Body of pancreas (tissue), 4 donors: ENCODE measurements around the gene BDP1. TPM values are rescaled to one million over a fixed set of nuclear protein-coding genes. Genes with fewer than 3 reads are reported as not detected.
"Not testable (repeated sequence)": the region's sequence is repeated elsewhere in the genome, so short reads cannot be mapped to it uniquely, and the experiment has no call there.

ENCODE experiments used
- ATAC-seq: fragments of 150-250 bp; one replicate; pipeline ENCODE4 v1.9.1; 2016
- DNase-seq, 4 donors: peaks; one replicate each; pipeline ENCODE4 v3.0.0-alpha.2; 2019
- H3K27ac ChIP-seq, 4 donors: fragments of 200-600 bp; sonication (generic); 1 replicate in 3 of 4; 2 replicates in 1 of 4; pipeline versions ENCODE4 v1.5.1 to v1.6.1; 2016 to 2019; ENCODE audit warnings: mild to moderate bottlenecking in 1 of 4, mixed read lengths in 1 of 4, moderate library complexity in 1 of 4
- H3K27me3 ChIP-seq, 2 donors: fragments of 200-600 bp; sonication (generic); one replicate each; pipeline ENCODE4 v1.6.0; 2016; ENCODE audit warnings: mild to moderate bottlenecking in 1 of 2
- H3K36me3 ChIP-seq, 2 donors: fragments of 200-600 bp; sonication (generic); replicated peaks in 1 of 2; 2 replicates each; pipeline ENCODE4 v1.5.1; 2016; ENCODE audit warnings: low read depth in 2 of 2; ENCODE audit not compliant: insufficient read depth in 1 of 2
- H3K4me1 ChIP-seq: fragments of 200-600 bp; sonication (generic); one replicate; pipeline ENCODE4 v1.6.0; 2016
- H3K4me3 ChIP-seq, 2 donors: fragments of 200-600 bp; sonication (generic); 1 replicate in 1 of 2; 2 replicates in 1 of 2; pipeline ENCODE4 v1.5.1; 2016 to 2019
- H3K9me3 ChIP-seq, 3 donors: fragments of 200-600 bp; sonication (generic); 1 replicate in 2 of 3; 2 replicates in 1 of 3; pipeline ENCODE4 v1.5.1; 2016
- POLR2A ChIP-seq, 3 donors: fragments of 450-650 bp; IDR thresholded peaks; one replicate each; pipeline ENCODE4 v1.6.1; 2016; ENCODE audit warnings: antibody characterized with exemption in 3 of 3, mild to moderate bottlenecking in 2 of 3
- WGBS, 2 donors: methylation state at CpG; one replicate each; pipeline ENCODE4 v1.1.5; 2017; 5-methylcytosine and 5-hydroxymethylcytosine counted together
- intact Hi-C: fragments of 100-400 bp; cut with DNase I; formaldehyde crosslinking; loops from one replicate; pipeline ENCODE4 v1.15.1; 2023
- total RNA-seq, 2 donors: library from RNA; depleted of rRNA; stranded (reverse); fragments of >200 nt; gene quantifications; one replicate each; pipeline ENCODE4 v1.1.0, GENCODE V29; 2016
- TF ChIP-seq, protein P1 (sequence below), 7 experiments: fragments of 450-650 bp in 4 of 7; fragments of 200-600 bp in 3 of 7; sonication (generic) in 3 of 7; IDR thresholded peaks; one replicate each; pipeline ENCODE4 v1.5.1; 2016 to 2019; ENCODE audit warnings: antibody characterized with exemption in 7 of 7

BDP1 gene
- total RNA-seq, 2 donors from 2014 or later: 21.0 to 27.4 TPM

DNA sequence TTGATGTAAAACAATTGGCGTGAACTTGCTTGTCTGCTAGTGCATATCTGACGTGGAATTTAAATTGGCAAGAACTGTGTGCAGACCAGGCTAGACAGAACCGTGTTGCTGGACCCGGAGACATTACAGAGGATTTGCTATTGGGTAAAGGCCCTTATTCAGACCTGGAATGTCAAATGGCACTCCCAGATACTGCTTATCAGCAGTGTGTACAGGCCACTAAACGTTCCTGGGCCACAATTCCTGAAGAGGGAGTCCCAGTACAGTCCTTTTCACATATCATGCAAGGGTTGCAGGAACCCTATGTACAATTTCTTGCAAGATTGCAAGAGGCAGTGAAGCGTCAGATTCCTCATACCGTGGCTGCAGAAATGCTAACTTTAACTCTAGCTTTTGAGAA is 118.1 kb downstream of the BDP1 start:
- no peaks in the 10 kb centered on the region for H3K36me3 ChIP-seq
- ATAC-seq: no peak
- no peak overlapping the region for H3K4me3 ChIP-seq

DNA sequence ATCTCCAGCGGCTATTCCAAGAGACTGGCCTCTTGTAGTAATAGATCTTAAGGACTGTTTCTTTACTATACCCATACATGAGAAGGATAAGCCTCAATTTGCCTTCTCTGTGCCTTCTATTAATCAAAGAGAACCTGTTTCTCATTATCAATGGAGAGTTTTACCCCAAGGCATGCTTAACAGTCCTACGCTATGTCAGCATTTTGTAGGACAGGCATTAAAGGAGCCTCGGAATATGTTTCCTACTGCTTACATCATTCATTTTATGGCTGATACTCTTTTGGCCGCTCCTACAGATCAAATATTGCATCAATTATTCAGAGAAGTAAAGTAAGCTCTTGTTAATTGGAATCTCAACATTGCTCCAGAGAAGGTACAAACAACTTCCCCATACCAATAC is 120.1 kb downstream of the BDP1 start:
- H3K4me1 ChIP-seq, H3K9me3 ChIP-seq, H3K4me3 ChIP-seq, H3K27ac ChIP-seq, H3K36me3 ChIP-seq, H3K27me3 ChIP-seq, intact Hi-C loops, ATAC-seq, DNase-seq: not testable (repeated sequence)
- WGBS, 2 donors: 93 to 97% methylated on average over 4 of the region's 4 CpGs

More for the DNA sequence above, 118.1 kb downstream of the BDP1 start:
- TF ChIP-seq POLR2A (IDR thresholded peaks at IDR 0.05): no peak
- TF ChIP-seq, protein P1, sequence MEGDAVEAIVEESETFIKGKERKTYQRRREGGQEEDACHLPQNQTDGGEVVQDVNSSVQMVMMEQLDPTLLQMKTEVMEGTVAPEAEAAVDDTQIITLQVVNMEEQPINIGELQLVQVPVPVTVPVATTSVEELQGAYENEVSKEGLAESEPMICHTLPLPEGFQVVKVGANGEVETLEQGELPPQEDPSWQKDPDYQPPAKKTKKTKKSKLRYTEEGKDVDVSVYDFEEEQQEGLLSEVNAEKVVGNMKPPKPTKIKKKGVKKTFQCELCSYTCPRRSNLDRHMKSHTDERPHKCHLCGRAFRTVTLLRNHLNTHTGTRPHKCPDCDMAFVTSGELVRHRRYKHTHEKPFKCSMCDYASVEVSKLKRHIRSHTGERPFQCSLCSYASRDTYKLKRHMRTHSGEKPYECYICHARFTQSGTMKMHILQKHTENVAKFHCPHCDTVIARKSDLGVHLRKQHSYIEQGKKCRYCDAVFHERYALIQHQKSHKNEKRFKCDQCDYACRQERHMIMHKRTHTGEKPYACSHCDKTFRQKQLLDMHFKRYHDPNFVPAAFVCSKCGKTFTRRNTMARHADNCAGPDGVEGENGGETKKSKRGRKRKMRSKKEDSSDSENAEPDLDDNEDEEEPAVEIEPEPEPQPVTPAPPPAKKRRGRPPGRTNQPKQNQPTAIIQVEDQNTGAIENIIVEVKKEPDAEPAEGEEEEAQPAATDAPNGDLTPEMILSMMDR (IDR thresholded peaks at IDR 0.05): no peak
- Histone ChIP-seq H3K4me1 (no peaks in the 10 kb centered on the region), H3K27me3 (no peaks in the 10 kb centered on the region), H3K9me3 (no peaks in the 10 kb centered on the region), H3K27ac (no peak overlapping the region)
- intact Hi-C loops: no loop called here
- DNase-seq: no peak
- WGBS, 2 donors: 72 to 80% methylated on average over 6 to 7 of the region's 7 CpGs

DNA sequence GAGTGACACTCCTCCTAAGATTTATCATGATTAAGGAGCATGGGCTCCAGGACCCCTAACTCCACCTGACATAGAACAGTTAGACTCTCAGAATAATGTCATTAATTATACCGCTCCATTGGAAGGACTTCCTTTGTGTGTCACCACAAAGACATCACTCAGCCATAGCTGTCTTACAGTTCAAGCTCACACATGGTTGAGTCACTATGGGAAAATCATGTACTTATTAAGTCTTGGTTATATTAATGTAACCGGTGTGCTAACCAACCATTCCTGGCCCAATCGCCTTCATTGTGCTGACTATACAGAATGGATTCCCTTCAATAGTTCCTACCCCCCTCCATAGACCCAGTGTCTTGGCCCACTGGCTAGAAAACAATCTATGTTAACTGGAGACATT is 120.8 kb downstream of the BDP1 start:
- Histone ChIP-seq H3K27ac (no peak overlapping the region), H3K9me3 (no peaks in the 10 kb centered on the region), H3K4me3 (no peak overlapping the region), H3K4me1 (no peaks in the 10 kb centered on the region), H3K27me3 (no peaks in the 10 kb centered on the region), H3K36me3 (no peaks in the 10 kb centered on the region)
- intact Hi-C loops: no loop called here
- no peak for DNase-seq
- ATAC-seq: no peak
- TF ChIP-seq, protein P1 (IDR thresholded peaks at IDR 0.05): no peak
- no peak for TF ChIP-seq POLR2A (IDR thresholded peaks at IDR 0.05)
- 94 to 100% methylated on average over 3 of the region's 3 CpGs for WGBS, 2 donors

DNA sequence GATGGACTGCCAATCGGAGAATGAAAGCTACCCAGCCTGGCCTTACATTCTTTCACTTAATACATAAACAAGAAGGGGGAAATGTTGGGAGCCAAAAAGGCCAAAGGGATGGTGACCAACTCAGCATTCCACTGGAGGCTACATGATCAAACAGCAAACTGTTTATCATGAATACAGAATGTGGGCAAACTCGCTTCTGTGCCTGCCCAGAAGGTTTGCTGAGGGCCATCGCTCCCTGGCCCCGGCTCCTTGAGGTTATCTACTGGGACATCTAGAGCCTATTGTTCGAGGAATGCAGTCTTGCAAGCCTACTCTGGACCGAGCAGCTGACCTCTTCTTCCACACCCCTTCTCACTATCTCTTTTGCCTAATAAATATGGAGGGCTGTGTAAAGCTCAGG is 122.4 kb downstream of the BDP1 start:
- ATAC-seq, H3K4me1 ChIP-seq, H3K36me3 ChIP-seq, H3K27me3 ChIP-seq, H3K27ac ChIP-seq, H3K4me3 ChIP-seq, DNase-seq, intact Hi-C loops, H3K9me3 ChIP-seq: not testable (repeated sequence)
- WGBS, 2 donors: 87 to 94% methylated on average over 5 to 6 of the region's 6 CpGs

DNA sequence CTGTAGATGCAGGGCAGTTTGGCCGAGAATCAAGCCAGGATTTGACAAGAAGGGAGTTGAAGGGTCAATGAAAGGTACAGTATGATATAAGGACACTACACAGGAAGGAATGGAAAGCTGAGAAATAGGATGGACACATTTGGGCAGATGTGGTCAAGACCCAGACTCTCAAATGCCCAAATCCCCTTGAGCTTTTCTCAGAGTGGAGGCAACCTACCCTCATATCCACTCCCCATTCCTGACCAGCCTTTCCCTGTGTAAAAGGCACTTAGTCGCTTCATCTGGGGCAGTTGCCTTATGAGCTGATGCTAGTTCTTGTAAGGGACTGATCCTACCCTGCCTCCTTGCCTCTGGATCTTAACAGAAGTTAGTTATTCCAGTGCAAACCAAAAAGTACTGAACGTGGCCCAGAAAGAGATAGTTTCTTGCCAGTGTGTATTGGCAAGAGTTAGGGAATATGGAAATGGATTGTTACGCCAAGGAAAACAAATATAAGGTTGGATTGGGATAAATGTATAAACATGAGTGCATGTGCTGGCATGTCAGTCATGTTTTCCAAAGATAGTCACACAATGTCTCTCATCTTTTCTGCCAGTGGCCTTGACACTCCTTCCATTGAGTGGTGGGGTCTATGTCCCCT is 127.6 kb downstream of the BDP1 start:
- TF ChIP-seq, protein P1 (IDR thresholded peaks at IDR 0.05): no peak
- no peak for TF ChIP-seq POLR2A (IDR thresholded peaks at IDR 0.05)
- DNase-seq (no peak), ATAC-seq (no peak)
- H3K36me3 ChIP-seq: no peaks in the 10 kb centered on the region
- intact Hi-C loops: no loop called here
- no peaks in the 10 kb centered on the region for H3K9me3 ChIP-seq
- no peak overlapping the region for H3K27ac ChIP-seq
- peaks cover 10% of the 10 kb centered on the region for H3K4me1 ChIP-seq
- H3K4me3 ChIP-seq: no peak overlapping the region
- WGBS, 2 donors: 78% methylated on average over 4 of the region's 4 CpGs
- no peaks in the 10 kb centered on the region for H3K27me3 ChIP-seq
